Activated naive CD4-positive, alpha-beta T cell treated with anti-CD3 and anti-CD28 coated beads, Interleukin-2, amount 10 ng/mL, durations not matched to agents 7 days and 5 days (primary cell): Measurements from ENCODE around the gene MAZ.

Source experiments
- CTCF ChIA-PET: fragments of 350-600 bp; sonication (Branson Sonifier 250); formaldehyde crosslinking; loops from one replicate; lab custom pipeline; 2021; ENCODE audit warnings: antibody characterized with exemption; lab: Charles Lee
- DNase-seq: peaks from one replicate; pipeline ENCODE4 v3.0.0-alpha.2; 2020
- H3K27ac Mint-ChIP-seq: one replicate; pipeline ENCODE4 v1.8.0; 2021; ENCODE audit warnings: mild to moderate bottlenecking, moderate library complexity, mixed read lengths
- H3K27me3 Mint-ChIP-seq: one replicate; pipeline ENCODE4 v1.8.0; 2021; ENCODE audit warnings: mild to moderate bottlenecking, mixed read lengths
- H3K36me3 Mint-ChIP-seq: one replicate; pipeline ENCODE4 v1.8.0; 2021; ENCODE audit warnings: mixed read lengths
- H3K4me1 Mint-ChIP-seq: one replicate; pipeline ENCODE4 v1.8.0; 2021; ENCODE audit warnings: mixed read lengths
- H3K4me3 Mint-ChIP-seq: one replicate; pipeline ENCODE4 v1.8.0; 2021; ENCODE audit warnings: mild to moderate bottlenecking, moderate library complexity, mixed read lengths
- H3K9me3 Mint-ChIP-seq: one replicate; pipeline ENCODE4 v1.8.0; 2021; ENCODE audit warnings: mixed read lengths

Gene MAZ

GRCh38 chr16:29815793-29816693, 9.7 kb downstream of the MAZ start, which contains the start of gene PAGR1:
Gene PAGR1 (plus strand): TSS chr16:29816152. CDS start chr16:29816526, 374 bp downstream.
- H3K36me3 Mint-ChIP-seq, result peaks cover 38% of the 10 kb centered on the region
- H3K4me3 Mint-ChIP-seq, result peak within 1 kb of the TSS; percentile 84
- H3K27ac Mint-ChIP-seq, result peak within 1 kb of the TSS; percentile 94
- peak; percentile 99 for DNase-seq
- H3K4me1 Mint-ChIP-seq, result peaks cover 75% of the 10 kb centered on the region
- H3K27me3 Mint-ChIP-seq, result peaks cover 43% of the 10 kb centered on the region
- no peaks in the 10 kb centered on the region for H3K9me3 Mint-ChIP-seq
- CTCF ChIA-PET, result interaction anchor here (0.5 to 9.2 kb wide), 12 partner anchors 9 to 157 kb away, joined by 3 to 103 read pairs (median 6); partner anchors contain the start of genes KIF22, MAZ and TAOK2

GRCh38 chr16:29816694-29817441, 10.5 kb downstream of the MAZ start:
- CTCF ChIA-PET, result interaction anchor here (0.7 to 9.2 kb wide), 10 partner anchors 9 to 156 kb away, joined by 3 to 103 read pairs (median 6); partner anchors contain the start of genes MAZ and TAOK2
- Mint-ChIP-seq H3K4me1 (peaks cover 71% of the 10 kb centered on the region), H3K27me3 (peaks cover 35% of the 10 kb centered on the region), H3K9me3 (no peaks in the 10 kb centered on the region), H3K4me3 (peak overlapping the region; percentile 84), H3K27ac (peak overlapping the region; percentile 94), H3K36me3 (peaks cover 37% of the 10 kb centered on the region)
- DNase-seq, result peak; percentile 81

GRCh38 chr16:29818082-29818481, 11.8 kb downstream of the MAZ start:
- Mint-ChIP-seq H3K4me1 (peaks cover 74% of the 10 kb centered on the region), H3K27ac (peak overlapping the region; percentile 79), H3K36me3 (peaks cover 41% of the 10 kb centered on the region), H3K27me3 (peaks cover 23% of the 10 kb centered on the region), H3K4me3 (peak overlapping the region; percentile 92), H3K9me3 (no peaks in the 10 kb centered on the region)
- CTCF ChIA-PET, result interaction anchor here (0.9 to 9.2 kb wide), 8 partner anchors 8 to 127 kb away, joined by 3 to 103 read pairs (median 14); partner anchors contain the start of gene MAZ
- no peak for DNase-seq

- Mint-ChIP-seq H3K9me3 (no peaks in the 10 kb centered on the region), H3K27ac (peak overlapping the region; percentile 95), H3K36me3 (peaks cover 41% of the 10 kb centered on the region), H3K4me3 (peak overlapping the region; percentile 92), H3K4me1 (peaks cover 76% of the 10 kb centered on the region), H3K27me3 (peaks cover 10% of the 10 kb centered on the region)
- DNase-seq, result no peak
- CTCF ChIA-PET, result interaction anchor here (1.2 to 9.2 kb wide), 4 partner anchors 12 to 214 kb away, joined by 3 to 103 read pairs (median 34); partner anchors contain the start of gene MAZ
Measured at GRCh38 chr16:29819506-29819905, 13.2 kb downstream of the MAZ start.

GRCh38 chr16:29820271-29820701, 14.0 kb downstream of the MAZ start, which contains the start of gene MVP:
Gene MVP (plus strand): TSS chr16:29820462. CDS start chr16:29830550, 10,088 bp downstream.
- peaks cover 45% of the 10 kb centered on the region for H3K36me3 Mint-ChIP-seq
- H3K27ac Mint-ChIP-seq, result peak within 1 kb of the TSS; percentile 95
- peaks cover 4% of the 10 kb centered on the region for H3K27me3 Mint-ChIP-seq
- peak within 1 kb of the TSS; percentile 92 for H3K4me3 Mint-ChIP-seq
- DNase-seq, result peak; percentile 72
- H3K9me3 Mint-ChIP-seq, result no peaks in the 10 kb centered on the region
- CTCF ChIA-PET, result interaction anchor here (7.8 to 9.2 kb wide), 2 partner anchors 13 to 28 kb away, joined by 59 to 103 read pairs; partner anchors contain the start of gene MAZ
- peaks cover 76% of the 10 kb centered on the region for H3K4me1 Mint-ChIP-seq

- Mint-ChIP-seq H3K9me3 (no peaks in the 10 kb centered on the region), H3K4me3 (peak overlapping the region; percentile 92), H3K36me3 (peaks cover 47% of the 10 kb centered on the region), H3K27ac (peak overlapping the region; percentile 95), H3K4me1 (peaks cover 80% of the 10 kb centered on the region), H3K27me3 (no peaks in the 10 kb centered on the region)
- DNase-seq, result peak; percentile 70
- CTCF ChIA-PET, result interaction anchor here (7.8 to 9.2 kb wide), 2 partner anchors 14 to 28 kb away, joined by 59 to 103 read pairs; partner anchors contain the start of gene MAZ
Measured at GRCh38 chr16:29820730-29821642, 14.7 kb downstream of the MAZ start.

GRCh38 chr16:29821643-29822115, 15.3 kb downstream of the MAZ start:
- H3K27ac Mint-ChIP-seq, result peak overlapping the region; percentile 95
- peaks cover 86% of the 10 kb centered on the region for H3K4me1 Mint-ChIP-seq
- H3K9me3 Mint-ChIP-seq, result no peaks in the 10 kb centered on the region
- H3K27me3 Mint-ChIP-seq, result no peaks in the 10 kb centered on the region
- DNase-seq, result no peak
- peaks cover 47% of the 10 kb centered on the region for H3K36me3 Mint-ChIP-seq
- CTCF ChIA-PET, result interaction anchor here (7.8 to 9.2 kb wide), 2 partner anchors 14 to 27 kb away, joined by 59 to 103 read pairs; partner anchors contain the start of gene MAZ
- peak overlapping the region; percentile 92 for H3K4me3 Mint-ChIP-seq

- H3K27me3 Mint-ChIP-seq, result no peaks in the 10 kb centered on the region
- peak overlapping the region; percentile 85 for H3K27ac Mint-ChIP-seq
- H3K4me1 Mint-ChIP-seq, result peaks cover 85% of the 10 kb centered on the region
- CTCF ChIA-PET, result interaction anchor here (4.1 to 4.8 kb wide), 2 partner anchors 8 to 24 kb away, joined by 21 to 35 read pairs; partner anchors contain the start of gene PAGR1
- no peaks in the 10 kb centered on the region for H3K9me3 Mint-ChIP-seq
- no peak overlapping the region for H3K4me3 Mint-ChIP-seq
- H3K36me3 Mint-ChIP-seq, result peaks cover 23% of the 10 kb centered on the region
- DNase-seq, result no peak
Measured at GRCh38 chr16:29824589-29825144, 18.3 kb downstream of the MAZ start.

- peak; percentile 54 for DNase-seq
- Mint-ChIP-seq H3K27me3 (no peaks in the 10 kb centered on the region), H3K4me3 (peak overlapping the region; percentile 62), H3K4me1 (peaks cover 86% of the 10 kb centered on the region), H3K27ac (peak overlapping the region; percentile 85), H3K9me3 (no peaks in the 10 kb centered on the region), H3K36me3 (peaks cover 22% of the 10 kb centered on the region)
- CTCF ChIA-PET, result interaction anchor here (1.0 to 4.8 kb wide), 3 partner anchors 9 to 124 kb away, joined by 4 to 35 read pairs (median 21); partner anchors contain the start of gene PAGR1
Measured at GRCh38 chr16:29825145-29826044, 19.1 kb downstream of the MAZ start.

GRCh38 chr16:29826342-29826695, 20.0 kb downstream of the MAZ start:
- no peaks in the 10 kb centered on the region for H3K9me3 Mint-ChIP-seq
- DNase-seq, result no peak
- H3K4me3 Mint-ChIP-seq, result peak overlapping the region; percentile 66
- peaks cover 81% of the 10 kb centered on the region for H3K4me1 Mint-ChIP-seq
- H3K27me3 Mint-ChIP-seq, result no peaks in the 10 kb centered on the region
- H3K36me3 Mint-ChIP-seq, result peaks cover 23% of the 10 kb centered on the region
- CTCF ChIA-PET, result interaction anchor here (0.7 to 4.8 kb wide), 4 partner anchors 10 to 125 kb away, joined by 3 to 35 read pairs (median 12); partner anchors contain the start of gene PAGR1
- H3K27ac Mint-ChIP-seq, result peak overlapping the region; percentile 95

GRCh38 chr16:29830774-29831173, 24.4 kb downstream of the MAZ start:
- CTCF ChIA-PET, result interaction anchor here (0.6 kb wide), 1 partner anchor 42 kb away, joined by 3 read pairs; no protein-coding TSS in a partner anchor
- no peak for DNase-seq
- peaks cover 31% of the 10 kb centered on the region for H3K36me3 Mint-ChIP-seq
- H3K27me3 Mint-ChIP-seq, result no peaks in the 10 kb centered on the region
- H3K9me3 Mint-ChIP-seq, result no peaks in the 10 kb centered on the region
- peaks cover 43% of the 10 kb centered on the region for H3K4me1 Mint-ChIP-seq
- H3K27ac Mint-ChIP-seq, result no peak overlapping the region
- no peak overlapping the region for H3K4me3 Mint-ChIP-seq
